Central memory CD4-positive, alpha-beta T cell (primary cell): ENCODE data around the gene SPRED2.
A peak's percentile ranks its signal among the peaks of the same experiment; 100 is the strongest.

Source experiments
- DNase-seq: peaks from one replicate; pipeline ENCODE4 v3.0.0; 2022

The SPRED2 gene

GRCh38 chr2:65383541-65384488 lies 48.6 kb downstream of the SPRED2 start:
- DNase-seq, result no peak

GRCh38 chr2:65382776-65383357 lies 49.5 kb downstream of the SPRED2 start:
- DNase-seq, result peak; percentile 73

- no peak for DNase-seq
These were observed 50.1 kb downstream of the SPRED2 start for GRCh38 chr2:65382323-65382722.

- no peak for DNase-seq
These were observed 50.8 kb downstream of the SPRED2 start for GRCh38 chr2:65381607-65382051.

- DNase-seq, result no peak
These were observed 52.1 kb downstream of the SPRED2 start for GRCh38 chr2:65380255-65380654.

GRCh38 chr2:65379721-65380171 lies 52.7 kb downstream of the SPRED2 start:
- DNase-seq, result no peak

- no peak for DNase-seq
These were observed 53.2 kb downstream of the SPRED2 start for GRCh38 chr2:65379223-65379622.

- DNase-seq, result no peak
These were observed 54.1 kb downstream of the SPRED2 start for GRCh38 chr2:65378290-65378689.

GRCh38 chr2:65377556-65378192 lies 54.7 kb downstream of the SPRED2 start:
- DNase-seq, result no peak

GRCh38 chr2:65375723-65376122 lies 56.7 kb downstream of the SPRED2 start:
- no peak for DNase-seq

- DNase-seq, result no peak
These were observed 57.4 kb downstream of the SPRED2 start for GRCh38 chr2:65374999-65375398.

- no peak for DNase-seq
These were observed 57.8 kb downstream of the SPRED2 start for GRCh38 chr2:65374575-65374974.

- no peak for DNase-seq
These were observed 59.0 kb downstream of the SPRED2 start for GRCh38 chr2:65373365-65373918.

GRCh38 chr2:65372619-65373018 lies 59.8 kb downstream of the SPRED2 start:
- DNase-seq, result no peak

GRCh38 chr2:65371074-65371434 lies 61.3 kb downstream of the SPRED2 start:
- DNase-seq, result no peak

GRCh38 chr2:65370387-65371073 lies 61.9 kb downstream of the SPRED2 start:
- DNase-seq, result no peak

GRCh38 chr2:65369980-65370379 lies 62.4 kb downstream of the SPRED2 start:
- DNase-seq, result no peak

GRCh38 chr2:65369574-65369973 lies 62.8 kb downstream of the SPRED2 start:
- no peak for DNase-seq

GRCh38 chr2:65368468-65368867 lies 63.9 kb downstream of the SPRED2 start:
- DNase-seq, result no peak

- DNase-seq, result no peak
These were observed 64.9 kb downstream of the SPRED2 start for GRCh38 chr2:65367524-65367923.

- DNase-seq, result no peak
These were observed 65.7 kb downstream of the SPRED2 start for GRCh38 chr2:65366595-65367125.

- no peak for DNase-seq
These were observed 67.2 kb downstream of the SPRED2 start for GRCh38 chr2:65364986-65365733.
